Fibroblast of skin of left quadriceps (primary cell): ENCODE measurements around the gene CCNYL1.
"Not testable (repeated sequence)": the region's sequence is repeated elsewhere in the genome, so short reads cannot be mapped to it uniquely, and the experiment has no call there.

Source experiments
- DNase-seq, 2 experiments: peaks; one replicate each; pipeline ENCODE4 v3.0.0-alpha.2; 2013; ENCODE audit warnings: low read depth in 2 of 2

The CCNYL1 gene

GRCh38 chr2:207697411-207697810 is 14.0 kb upstream of the CCNYL1 start:
- DNase-seq = no peak

DNA sequence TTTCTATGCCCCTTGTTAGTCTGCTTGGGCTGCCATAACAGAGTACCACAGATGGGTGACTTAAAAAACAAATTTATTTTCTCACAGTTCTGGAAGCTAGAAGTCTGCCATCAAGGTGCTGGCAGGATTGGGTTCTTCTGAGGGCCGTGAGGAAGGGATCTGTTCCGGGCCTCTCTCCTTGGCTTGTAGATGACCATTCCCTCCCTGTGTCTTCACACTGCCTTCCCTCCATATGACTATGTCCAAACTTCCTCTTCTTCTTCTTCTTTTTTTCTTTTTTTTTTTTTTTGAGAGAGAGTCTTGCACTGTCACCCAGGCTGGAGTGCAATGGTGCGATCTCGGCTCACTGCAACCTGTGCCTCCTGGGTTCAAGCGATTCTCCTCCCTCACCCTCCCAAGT is 13.1 kb upstream of the CCNYL1 start:
- DNase-seq = no peak

- DNase-seq = no peak
Observed at GRCh38 chr2:207704078-207704477, 7.4 kb upstream of the CCNYL1 start.

GRCh38 chr2:207704671-207705070 is 6.8 kb upstream of the CCNYL1 start:
- no peak for DNase-seq

DNA sequence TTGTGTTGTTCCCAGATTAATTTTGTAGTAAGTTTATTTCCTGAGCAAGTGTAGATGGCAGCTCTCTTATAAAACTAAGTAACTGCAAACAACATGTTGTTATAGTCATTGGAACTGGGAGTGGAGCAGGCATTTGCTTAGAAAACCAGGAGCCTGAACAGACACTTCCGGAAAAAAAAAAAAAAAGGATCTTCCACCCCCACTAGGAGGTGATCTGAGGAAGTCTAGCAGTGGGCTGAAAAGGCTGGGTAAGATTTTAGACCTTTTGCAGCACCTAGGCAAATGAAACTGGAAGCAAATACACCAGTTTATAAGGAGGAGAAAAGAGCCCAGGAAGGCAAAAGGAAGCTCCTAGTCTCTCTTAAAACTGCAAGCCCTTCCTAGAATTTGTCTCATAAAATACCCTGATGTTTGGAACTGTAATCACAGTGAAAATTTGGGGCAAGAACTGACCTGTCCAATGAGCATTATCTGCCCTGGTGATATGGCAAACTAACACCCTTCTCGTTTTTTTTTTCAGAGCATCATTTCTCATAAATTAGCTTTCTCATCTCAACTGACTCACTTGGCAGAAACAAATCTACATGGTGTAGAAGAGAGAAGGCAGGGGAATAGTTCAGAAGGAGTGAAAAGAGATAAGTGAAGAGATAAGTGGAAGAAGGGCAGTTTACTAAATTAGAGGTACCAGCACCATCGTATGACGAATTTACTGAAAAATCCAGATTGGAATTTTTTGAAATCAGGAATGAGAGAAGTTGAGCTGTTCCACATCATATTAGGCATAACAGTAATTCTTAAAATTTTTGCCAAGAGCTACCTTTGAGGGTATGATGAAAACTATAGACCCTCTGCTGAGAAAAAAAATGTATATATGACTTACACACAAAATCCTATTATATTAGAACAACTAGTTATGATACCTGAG is 4.2 kb upstream of the CCNYL1 start:
- no peak for DNase-seq

DNA sequence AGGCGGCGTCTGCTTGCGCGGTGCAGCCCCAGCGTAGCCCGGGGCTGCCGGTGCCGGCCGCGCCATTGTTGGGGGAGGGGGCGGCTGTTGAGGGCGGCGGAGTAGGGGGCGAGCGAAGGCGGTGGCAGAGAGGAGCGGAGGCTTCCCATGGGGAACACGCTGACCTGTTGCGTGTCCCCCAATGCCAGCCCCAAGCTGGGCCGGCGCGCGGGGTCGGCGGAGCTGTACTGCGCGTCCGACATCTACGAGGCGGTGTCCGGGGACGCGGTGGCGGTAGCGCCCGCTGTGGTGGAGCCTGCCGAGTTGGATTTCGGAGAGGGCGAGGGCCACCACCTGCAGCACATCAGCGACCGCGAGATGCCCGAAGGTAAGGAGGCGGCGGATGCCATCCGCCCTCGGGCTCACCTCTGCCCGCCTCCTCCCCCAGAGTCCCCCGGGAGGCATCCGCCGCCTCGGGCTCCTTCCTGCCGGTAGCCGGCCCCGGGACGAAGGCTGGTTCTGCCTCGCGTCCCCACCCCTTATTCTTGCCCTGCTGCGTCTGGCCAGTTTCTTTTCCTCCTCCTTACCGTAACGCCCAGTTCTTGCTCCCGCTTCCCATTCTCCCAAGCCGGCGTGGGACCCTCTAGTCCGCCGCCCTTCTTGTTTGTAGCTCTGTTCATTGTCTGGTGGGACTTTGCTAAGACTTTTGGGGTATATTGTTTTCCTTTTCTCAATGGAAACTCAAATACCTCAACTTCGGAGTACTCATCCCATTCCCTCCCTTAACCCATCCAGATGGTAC is 500 bp downstream of the CCNYL1 start:
- no peak for DNase-seq

DNA sequence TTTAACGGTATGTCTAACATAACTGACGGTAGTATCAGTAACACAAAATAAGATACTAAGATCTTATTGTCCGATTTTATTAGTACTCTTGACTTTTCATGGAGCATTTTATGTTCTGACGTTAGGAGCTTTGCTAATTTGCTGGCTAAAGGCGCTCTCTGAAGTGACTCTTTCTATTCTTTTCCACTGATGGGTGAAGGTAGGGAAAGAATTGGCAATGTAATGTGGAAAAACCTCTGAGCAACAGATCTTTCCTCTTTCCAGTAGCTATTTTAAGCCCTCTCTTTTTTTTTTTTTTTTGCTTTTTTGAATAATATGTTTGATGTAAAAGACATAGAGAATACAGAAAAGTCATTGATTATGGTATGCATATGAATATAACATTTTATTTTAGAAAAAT is 4.6 kb downstream of the CCNYL1 start:
- DNase-seq = no peak

- DNase-seq = no peak
Observed at GRCh38 chr2:207718521-207718920, 7.1 kb downstream of the CCNYL1 start.

DNA sequence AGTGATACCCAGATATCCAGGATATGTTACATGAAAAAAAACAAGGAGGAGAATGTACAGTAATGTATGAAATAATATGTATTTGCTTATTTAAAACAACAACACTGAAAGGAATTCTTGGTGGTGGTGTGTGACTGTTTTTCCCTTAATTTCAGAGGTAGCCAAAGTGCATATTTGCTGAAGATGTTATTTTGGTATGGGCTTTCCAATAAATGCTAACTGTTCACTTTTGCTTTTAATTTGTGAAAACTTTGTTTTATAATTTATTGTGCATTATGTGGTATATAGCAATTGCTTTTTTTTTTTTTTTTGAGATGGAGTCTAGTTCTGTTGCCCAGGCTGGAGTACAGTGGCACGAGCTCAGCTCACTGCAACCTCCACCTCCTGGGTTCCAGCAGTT is 7.6 kb downstream of the CCNYL1 start:
- no peak for DNase-seq

DNA sequence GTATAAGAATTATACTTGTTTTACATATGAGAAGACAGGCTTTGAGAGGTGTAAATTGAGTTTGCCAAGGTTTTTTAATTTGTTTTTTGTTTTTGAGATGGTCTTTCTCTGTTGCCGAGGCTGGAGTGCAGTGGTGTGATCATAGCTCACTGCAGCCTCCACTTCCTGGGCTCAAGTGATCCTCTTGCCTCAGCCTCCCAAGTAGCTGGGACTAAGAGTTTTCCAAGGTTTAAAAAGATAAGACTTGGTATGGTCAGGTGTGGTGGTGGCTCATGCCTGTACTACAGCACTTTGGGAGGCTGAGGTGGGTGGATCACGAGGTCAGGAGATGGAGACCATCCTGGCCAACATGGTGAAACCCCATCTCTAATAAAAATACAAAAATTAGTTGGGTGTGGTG is 8.2 kb downstream of the CCNYL1 start:
- not testable (repeated sequence) for DNase-seq

DNA sequence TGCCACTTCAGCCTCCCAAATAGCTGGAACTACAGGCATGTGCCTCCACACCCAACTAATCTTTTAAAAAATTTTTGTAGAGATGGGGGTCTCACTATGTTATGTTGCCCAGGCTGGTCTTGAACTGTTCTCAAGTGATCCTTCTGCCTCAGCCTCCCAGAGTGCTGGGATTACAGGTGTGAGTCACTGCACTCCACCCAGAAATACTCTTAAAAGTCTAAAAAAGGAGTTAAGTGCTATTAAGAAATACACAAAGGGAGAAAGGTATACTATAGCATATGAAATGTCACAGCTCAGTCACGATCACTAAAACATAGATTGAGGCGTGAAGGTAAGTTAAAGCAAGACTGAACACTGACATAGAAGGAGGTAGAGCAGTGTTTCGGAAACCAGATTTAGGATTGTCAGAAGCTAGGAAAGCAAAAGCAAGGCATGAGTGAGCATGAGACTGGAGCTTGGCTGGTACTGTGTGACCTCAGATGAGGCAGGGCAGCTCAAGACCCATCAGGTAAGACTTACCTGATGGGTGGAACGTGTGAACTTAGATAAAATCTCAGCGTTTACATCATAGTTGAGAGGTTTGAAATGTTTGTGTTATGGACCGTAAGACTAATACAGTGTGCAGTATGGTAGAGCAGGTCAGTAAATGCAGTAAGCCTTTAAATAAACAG is 9.2 kb downstream of the CCNYL1 start:
- DNase-seq = no peak

GRCh38 chr2:207722773-207723424 is 11.5 kb downstream of the CCNYL1 start:
- no peak for DNase-seq

DNA sequence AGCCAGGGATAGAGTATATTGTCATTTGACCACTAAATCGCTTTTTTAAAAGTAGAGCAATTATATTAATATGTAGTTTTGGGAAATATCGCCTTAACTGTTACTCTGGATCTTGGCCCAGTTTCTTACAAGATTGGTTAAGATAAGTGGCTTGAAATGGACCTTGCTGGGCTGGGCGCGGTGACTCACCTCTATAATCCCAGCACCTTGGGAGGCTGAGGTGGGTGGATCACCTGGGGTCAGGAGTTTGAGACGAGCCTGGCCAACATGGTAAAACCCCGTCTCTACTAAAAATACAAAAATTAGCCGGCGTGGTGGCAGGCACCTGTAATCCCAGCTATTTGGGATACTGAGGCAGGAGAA is 12.0 kb downstream of the CCNYL1 start:
- not testable (repeated sequence) for DNase-seq

GRCh38 chr2:207724113-207724512 is 12.7 kb downstream of the CCNYL1 start:
- DNase-seq = no peak

- DNase-seq = no peak
Observed at GRCh38 chr2:207725873-207726578, 14.6 kb downstream of the CCNYL1 start.

- no peak for DNase-seq
Observed at GRCh38 chr2:207727261-207727660, 15.8 kb downstream of the CCNYL1 start.

- DNase-seq = no peak
Observed at GRCh38 chr2:207729465-207729998, 18.1 kb downstream of the CCNYL1 start.

- no peak for DNase-seq
Observed at GRCh38 chr2:207731138-207731537, 19.7 kb downstream of the CCNYL1 start.

- DNase-seq = no peak
Observed at GRCh38 chr2:207733597-207734240, 22.3 kb downstream of the CCNYL1 start.

DNA sequence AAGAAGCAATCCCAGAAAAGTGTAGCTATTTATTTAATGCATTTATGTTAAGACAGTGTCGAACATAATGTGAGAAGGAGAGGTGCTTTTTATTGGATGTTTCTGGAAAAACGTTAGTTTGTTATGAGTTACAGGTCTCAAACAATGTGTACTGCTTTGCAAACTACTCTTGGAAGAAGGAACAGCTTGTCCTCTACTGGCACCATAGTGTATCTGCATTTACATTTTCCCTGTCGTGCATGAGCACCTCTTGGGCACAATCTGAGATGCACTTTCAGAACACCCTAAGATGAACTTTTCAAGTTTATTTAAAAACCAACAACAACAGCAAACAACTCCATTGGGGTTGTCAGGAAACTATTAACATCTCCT is 22.8 kb downstream of the CCNYL1 start:
- DNase-seq = no peak
